RKO (cell line): Measurements from ENCODE around the gene PARM1.

Source experiments
- DNase-seq: peaks from one replicate; pipeline ENCODE4 v3.0.0-alpha.2; 2016; ENCODE audit warnings: low spot score

PARM1 gene

DNA sequence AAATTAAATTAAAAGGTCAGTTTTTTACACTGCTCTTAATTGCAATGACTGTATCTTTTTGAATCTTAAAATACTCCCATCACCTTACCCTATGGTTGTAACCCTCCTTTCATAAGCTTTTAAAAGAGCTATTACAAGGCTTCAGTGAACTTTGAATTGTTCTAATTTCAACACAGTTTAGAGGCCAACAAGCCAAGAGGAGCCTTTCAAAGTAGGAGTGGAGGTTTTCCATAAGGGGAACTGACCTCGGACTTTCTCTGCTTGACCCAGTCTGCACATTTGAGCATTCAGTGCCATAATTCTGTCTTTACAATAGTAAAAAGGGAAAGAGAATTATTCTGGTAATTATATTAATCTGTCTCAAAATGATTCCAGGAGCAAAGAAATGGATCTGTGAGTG, 98.9 kb downstream of the PARM1 start:
- DNase-seq = no peak

DNA sequence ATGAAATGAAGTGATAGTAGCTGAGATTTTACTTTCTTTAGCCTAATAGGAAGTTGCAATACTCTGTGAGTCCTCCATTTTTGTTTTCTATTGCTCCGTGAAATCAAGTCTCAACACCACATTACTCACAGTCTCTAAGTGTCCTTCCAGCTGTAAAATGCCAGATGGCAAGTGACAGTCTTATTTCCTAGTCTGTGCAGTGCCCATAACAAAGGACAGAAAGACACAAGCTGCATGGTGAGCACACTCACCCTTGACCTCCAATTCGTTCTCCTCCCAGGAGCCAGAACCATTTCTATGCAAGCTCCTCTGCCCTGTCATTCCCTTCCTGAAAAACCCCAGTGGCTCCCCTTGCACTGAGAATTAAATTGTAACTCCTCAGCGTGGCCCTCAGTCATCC, 101.6 kb downstream of the PARM1 start:
- no peak for DNase-seq

DNA sequence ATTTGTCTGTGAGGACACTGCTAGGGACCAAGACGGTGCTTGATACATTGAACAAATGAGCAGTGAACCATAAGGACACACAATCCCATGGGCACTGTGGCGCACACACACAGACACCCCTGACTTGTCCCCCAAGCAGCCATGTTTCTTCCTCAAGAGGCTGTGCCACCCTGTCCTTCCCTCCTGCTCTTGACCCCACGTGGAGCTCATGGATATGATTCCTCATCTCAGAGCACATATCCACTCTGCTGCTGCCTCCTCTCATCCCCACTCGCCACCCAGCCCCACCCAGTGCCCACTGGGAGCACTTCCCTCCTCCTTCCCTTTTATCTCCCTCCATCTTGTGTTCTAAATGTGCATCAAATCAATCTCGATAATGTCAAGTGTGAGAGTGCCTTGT, 102.4 kb downstream of the PARM1 start:
- no peak for DNase-seq

DNA sequence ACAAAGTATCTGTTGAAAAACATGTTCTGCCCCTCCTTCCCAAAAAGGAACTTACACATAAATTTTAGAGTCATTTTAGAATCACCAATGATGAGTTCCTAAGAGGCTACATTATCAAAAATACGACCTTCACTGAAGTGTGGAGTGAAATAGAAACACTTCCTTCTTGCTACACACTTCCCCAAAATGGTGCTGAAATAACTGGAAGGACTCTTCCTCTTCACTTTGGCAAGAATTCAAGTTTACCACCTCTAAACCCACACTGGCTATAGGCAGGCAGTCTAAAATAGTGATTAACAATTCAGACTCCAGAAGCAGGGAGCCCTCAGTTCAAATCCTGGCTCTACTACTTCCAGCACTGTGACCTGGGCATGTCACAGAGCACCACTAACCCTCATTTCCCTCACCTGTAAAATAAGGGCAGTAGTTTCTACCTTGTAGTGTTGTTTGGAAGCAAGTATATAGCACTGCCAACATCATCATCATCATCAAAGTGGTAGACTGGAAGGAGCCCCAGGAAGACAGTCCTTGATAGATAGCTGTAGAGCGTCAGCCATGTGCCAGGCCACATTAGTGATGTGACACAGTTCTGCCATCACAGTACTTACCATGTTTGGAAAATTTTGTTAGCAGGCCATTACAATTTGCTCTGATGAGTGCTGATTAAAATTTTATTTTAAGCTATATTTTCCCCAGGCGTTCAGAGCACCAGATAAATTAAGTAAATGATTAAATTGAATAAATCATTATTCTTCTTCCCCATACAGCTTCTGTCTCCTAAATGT, 103.3 kb downstream of the PARM1 start:
- DNase-seq = no peak

DNA sequence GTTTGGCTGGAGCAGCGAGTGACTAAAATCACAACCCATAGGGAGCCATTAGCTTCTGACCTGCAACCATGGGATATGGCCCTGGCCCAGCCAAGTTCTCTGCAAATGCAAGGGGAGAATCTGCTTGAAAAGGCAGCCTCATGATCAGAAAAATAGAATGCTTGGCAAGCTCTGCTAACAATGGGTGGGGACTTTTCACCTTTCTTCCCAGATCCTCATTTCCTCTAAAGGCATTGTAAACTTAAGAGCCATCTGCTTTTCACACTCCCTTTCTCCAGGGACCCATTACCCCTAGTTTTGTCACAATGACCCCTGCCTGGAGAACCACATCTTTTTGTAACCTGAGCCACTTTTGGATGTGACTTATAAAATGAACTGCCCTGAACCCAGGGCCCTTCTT, 104.3 kb downstream of the PARM1 start:
- no peak for DNase-seq

DNA sequence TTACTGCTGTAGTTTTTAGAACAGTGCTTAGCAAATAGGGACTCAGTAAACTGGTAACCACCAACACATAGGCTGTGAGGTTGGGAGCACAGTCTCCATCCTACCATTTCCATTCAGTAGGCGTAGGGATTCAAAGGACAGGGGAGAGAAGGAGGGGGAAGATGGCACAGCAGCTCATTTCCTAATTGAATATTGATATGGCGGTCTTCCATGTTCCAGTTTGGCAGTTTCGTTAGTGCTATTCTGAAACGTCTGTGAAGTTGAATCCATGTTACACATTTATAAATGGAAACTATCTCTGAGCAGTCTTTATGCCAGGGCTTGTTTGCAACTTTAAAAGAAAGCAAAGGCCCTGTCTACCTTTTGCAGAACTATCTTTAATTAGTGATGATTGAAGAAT, 105.5 kb downstream of the PARM1 start:
- no peak for DNase-seq

DNA sequence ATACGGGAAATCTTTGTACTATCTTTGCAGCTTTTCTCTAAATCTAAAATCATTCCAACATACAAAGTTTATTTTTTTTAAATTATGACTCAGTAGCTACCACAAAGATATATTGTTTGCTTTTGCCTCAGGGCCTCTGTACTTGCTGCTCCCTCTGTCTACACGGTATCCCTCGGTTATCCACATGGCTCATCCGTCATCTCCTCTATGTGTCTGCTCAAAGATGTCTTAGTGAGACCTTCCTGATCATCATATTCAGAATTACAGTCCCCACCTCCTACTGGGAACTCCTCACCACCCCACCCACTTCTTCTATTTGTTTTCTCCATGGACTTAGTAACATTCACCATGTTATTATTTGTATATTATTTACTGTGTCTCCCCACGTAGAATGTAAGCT, 107.8 kb downstream of the PARM1 start:
- DNase-seq = no peak

DNA sequence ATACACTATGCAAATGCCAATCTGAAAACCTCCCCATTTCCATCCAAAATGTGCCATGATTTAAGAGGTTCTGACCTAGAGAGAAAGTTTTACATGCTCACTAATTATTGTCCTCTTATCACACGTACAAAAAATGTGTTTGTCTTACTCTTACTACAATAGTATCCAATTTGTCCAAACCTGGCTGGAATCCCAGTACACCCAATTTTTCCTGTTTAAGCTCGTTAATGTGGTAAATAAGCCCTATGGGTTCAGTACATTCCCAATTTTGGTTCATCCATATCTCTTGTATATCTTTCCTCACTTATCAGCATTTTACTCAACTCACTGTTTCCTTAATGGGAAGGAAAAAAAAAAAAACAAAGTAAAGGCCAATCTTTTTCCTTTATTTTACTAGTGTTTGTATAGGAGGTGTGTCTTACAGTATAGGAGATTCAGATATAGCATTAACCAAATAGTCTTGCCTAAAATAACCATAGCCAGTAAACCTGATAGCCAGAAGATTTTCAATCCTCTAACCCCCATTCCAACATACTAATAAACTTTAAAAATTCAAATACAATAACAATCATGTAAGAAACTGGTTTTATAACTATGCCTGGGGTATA, 109.8 kb downstream of the PARM1 start:
- no peak for DNase-seq

DNA sequence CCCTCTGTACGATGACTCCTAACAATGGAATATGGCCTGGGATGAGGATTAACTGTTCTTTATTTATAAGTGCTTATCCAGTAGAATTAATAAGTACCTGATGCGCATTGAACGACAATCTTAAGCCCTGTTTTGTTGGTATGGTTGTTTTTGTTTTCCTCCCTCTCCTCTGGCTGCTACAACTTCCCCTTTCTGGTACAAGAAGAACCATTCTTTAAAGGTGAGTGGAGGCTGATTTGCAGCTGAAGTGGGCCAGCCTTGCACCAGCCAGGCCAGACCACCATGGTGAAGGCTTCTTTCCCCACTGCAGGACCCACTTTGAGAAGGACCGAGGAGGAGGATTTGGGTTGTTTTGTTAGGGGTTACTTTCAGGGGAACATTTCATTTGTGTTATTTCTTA, 113.3 kb downstream of the PARM1 start:
- no peak for DNase-seq

DNA sequence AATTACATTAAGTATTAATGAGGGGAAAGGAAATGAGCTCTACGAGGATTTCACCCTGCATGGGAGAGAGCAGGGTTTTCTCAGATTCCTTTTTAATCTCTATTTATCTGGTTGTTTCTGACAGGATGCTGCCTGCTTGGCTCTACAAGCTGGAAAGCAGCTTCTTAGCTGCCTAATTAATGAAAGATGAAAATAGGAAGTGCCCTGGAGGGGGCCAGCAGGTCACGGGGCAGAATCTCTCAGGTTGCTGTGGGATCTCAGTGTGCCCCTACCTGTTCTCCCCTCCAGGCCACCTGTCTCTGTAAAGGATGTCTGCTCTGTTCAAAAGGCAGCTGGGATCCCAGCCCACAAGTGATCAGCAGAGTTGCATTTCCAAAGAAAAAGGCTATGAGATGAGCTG, 113.7 kb downstream of the PARM1 start:
- DNase-seq = no peak

DNA sequence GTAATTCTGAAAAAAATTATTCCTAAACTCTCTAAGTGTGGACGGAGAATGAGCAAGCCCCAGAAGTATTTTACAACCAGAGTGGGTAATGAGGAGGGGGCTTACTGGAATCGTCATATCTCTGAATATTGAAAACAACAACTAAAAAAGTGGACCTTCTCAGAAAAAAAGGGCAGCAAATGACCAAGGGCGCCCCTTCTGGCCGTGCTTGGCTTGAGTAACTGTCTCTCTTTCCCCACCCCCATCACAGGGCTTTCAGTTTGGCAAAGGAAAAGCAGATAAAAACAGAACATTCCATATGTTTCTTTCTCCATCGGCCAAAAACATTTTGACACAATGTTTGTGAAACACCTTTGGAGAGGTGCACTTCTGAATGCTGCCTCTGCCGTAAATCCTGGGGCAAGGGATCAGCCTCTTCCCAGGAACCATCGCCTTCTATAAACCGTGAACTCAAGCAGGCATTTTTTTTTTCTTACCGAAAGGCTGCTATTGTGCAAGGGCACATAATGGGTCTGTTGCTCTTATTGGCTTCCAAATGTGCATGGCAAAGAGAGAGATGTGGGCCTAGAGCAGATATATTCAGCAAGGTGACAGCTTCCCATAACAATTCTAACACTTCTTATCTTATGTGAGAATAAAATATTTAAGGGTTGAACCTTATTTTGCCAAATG, 115.4 kb downstream of the PARM1 start:
- DNase-seq = no peak

DNA sequence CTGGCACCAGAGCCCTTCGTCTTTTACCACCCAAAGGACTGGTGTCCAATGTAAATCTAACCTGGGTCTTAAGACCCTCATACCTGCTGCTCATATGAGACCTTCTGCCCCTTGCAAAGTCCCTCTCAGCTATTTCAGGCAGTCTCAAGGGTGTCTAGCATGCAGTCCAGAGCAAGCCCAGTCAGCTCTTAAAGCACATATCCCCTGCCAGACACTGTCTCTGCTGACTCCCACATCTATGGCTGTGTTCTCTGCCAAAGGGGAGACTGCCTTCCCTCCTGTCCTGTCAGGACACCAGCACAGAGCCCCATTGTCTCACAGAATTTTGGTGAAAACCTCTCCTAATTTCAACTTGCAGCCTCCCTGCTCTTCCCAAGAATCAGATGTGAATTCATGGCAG, 118.5 kb downstream of the PARM1 start:
- no peak for DNase-seq

DNA sequence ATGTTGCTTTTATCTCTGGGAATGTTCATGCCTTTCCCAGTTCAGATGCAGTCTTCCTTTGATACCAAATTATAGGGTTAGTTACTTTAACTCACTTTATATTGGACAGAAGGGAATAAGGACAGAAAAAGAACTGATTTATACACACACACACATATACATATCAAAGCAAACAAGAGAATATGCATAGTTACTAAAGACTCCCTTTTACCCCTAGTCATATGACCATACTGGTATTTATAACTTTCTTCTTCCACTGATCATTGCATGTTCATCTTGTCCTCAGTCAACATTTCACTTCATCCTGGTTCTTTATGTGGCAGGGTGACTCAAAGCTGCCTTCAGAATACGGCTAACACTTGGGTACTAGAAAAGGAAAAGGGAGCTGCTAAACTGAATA, 120.4 kb downstream of the PARM1 start:
- DNase-seq = no peak

DNA sequence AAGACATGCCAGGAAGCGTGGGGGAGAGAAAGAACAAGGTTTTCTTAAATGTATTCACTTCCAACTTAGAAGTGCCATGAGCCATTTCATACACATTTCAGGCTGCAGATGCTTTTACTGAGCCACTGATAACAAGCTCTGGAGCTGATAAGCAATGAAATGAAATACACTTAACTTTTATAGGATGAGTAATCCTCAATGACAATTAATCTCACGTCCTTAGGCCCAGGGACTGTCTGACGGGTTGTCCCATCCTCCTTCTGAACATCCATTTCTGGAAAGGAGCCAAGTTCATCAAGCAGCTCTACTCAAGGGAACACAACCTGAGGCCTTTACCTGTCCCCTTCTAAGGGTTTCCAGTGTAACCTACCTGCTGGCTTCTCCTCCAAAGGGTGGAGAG, 121.2 kb downstream of the PARM1 start:
- no peak for DNase-seq

DNA sequence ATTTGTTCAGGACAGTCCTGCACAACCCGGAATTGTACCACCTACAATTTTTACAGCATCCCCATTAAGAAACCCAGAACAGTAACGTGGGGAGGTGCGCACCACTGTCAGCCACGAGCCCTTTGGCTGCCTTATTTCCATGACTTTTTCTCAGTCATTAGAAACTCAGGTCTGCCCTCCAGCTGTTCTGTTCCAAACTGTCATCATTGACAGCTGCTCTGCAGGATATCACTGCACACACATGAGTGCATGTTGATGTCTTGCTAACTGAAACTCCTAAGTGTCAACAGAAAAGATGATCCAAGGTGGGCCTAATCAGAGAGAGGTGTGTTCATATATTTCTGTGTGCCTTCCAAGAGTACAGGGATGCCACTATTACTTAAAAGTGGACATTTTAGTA, 123.4 kb downstream of the PARM1 start:
- DNase-seq = no peak

DNA sequence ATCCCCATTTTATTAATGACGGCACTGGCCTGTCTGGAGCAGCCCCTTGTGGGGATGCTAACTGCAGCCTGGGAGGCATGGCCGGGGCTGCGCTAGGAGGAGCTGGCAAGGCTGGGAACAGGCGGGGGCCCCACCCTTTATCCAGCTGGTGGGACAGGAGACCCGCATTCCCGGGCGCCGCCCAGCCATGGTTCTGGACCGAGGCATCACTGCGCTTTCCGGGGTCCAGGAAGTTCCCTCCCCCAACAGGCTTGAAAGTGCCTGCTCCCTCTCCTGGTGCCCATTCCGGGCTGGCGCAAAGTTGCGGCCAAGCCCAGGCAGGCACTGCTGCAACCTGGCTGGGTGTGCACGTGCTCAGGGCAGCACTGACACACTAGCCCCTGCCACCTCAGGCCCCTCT, 124.5 kb downstream of the PARM1 start:
- DNase-seq = no peak

DNA sequence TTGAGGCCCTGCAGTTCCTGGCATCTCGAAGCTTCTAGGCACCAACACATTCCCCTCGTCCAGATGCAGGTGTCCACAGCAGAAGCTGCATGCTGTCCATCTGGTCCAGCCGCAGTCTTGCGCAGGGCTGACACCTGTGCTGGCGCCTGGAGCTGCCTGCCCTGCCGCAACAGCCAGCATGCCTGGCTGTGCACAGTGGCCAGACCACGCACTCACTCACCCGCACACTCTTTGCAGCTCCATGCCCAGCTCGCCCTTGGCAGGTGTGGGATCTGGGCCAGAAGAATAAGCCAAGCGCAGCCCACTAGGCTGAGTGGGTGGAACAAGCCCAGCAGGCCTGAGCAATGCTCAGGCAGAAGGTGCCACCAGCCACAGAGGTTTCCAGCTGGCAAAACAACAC, 125.6 kb downstream of the PARM1 start:
- DNase-seq = no peak

DNA sequence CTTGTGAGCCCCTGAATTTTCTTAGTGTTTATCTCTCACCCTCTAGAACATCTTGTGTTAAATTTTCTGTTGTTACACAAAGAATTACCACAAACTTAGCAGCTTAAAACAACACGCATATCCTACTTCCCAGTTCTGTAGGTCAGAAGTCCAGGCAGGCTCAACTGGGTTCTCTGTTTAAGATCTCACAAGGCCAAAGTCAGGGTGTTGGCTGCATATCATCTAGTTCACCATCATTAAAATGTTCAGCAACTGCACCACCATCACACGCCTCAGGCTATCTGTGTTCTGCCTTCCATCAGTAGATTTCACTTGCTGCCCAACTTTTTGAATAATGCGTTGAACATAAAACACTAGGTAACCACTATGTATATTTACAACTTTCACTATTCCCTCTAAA, 130.5 kb downstream of the PARM1 start:
- DNase-seq = no peak

DNA sequence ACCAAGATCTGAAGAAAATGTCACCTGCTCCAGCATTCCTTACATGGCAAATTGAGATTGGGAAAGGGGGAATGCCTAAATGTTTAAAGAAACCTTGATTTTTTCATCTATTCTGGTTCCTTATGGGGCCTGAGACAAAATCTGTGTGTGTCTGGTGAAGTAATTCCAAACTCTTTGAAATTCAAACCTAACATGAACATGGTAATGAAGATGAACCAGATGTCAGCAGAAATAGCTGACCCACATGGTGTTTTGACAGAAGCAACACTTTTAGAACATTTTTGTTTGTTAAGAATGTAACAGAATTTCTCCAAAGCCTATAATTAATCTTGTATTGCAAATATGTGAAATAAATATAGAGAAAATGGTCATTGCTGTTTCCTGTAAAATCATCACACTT, 133.0 kb downstream of the PARM1 start:
- no peak for DNase-seq

DNA sequence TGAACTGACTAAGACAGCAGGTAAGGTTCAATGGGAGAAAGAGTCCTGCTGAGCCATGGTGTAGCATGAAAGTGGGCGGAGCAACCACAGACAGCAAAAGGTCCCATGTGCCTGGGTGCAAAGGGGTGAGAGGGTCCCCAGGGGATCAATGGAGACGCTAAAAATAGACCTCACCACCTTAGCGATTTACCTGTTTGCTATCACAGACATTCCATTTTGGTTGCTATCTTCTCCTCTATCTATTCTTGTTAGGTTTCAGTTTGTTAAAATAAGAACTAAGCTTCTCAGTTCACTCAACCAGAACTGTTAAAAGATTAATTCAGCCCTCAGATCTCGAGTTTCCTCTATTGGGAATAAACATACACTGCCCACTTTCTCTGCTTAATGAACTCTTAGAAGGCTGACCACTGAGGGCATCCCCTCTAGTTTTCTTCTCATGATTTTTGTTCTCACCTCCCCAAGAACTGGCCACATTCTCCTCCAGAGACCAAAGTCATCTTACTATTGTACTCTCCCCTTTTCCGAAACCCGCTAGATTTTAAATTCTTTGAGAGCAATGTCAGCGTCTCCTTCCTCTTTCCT, 136.7 kb downstream of the PARM1 start:
- DNase-seq = no peak

DNA sequence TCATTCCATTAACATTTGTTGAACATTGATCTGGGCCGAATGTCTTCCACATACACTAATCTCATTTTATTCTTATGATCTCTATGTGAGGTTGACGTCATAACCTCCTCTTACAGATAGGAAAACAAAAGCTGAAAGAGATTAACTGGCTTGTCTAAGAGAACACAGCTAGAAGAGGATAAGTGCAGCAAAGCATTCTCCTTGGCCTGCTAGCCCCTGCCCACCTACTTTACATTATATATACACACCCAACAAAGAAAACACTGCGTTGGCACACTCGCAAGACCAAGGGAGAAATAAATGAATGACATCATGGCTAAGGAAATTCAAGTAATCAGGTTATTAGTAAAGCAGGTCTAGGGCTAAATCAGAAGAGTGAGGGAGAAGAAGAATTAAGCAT, 138.4 kb downstream of the PARM1 start:
- no peak for DNase-seq

DNA sequence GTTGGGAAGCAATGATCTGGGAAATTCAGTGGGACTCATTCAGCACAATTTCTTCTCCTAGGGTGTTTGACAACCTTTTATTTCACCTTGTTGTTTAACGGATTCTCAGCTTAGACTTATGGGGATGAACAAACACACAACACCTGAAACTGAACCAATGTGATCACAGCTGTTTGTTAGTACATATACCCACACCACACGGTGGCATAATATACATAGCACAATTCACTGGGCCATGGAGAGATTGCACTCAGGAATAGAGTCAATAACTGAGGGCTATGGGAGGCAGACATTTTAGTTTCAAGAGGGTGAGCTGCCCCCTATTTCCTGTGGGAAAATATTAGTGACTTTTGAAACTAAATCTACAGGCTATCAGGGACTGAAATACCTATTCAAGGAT, 148.0 kb downstream of the PARM1 start:
- DNase-seq = no peak

DNA sequence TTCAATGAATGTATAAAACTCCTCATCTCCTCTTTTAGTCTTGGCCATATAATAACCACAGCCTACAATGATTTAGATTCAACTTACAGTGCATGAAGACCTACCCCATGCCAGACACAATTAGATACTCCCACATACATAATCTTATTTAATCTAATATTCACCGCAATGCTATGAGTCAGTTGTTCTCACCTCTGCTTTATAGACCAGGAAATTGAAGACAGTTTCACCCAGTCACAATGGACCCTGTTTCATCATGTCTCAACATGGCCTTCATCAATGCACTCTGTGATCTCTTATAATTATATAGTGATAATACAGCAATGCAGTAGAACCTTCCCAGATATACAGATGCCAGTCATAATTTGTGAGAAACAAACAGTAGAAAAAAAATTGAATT, 148.6 kb downstream of the PARM1 start:
- no peak for DNase-seq
